ENCODE results near the gene HOXA7.

Gene HOXA7

GRCh38 chr7:27118580-27118979, 37.9 kb downstream of the HOXA7 start:
- Histone ChIP-seq H3K36me3 (ENCODE audit: control insufficient read depth, insufficient read depth, low read length) (no peaks in the 10 kb centered on the region), H3K4me3 (ENCODE audit: extremely low read depth, insufficient read depth, low read length, poor library complexity, severe bottlenecking) (no peak overlapping the region), H3K4me1 (ENCODE audit: control insufficient read depth, insufficient read depth, low read length, poor library complexity, severe bottlenecking) (peaks cover 10% of the 10 kb centered on the region), H3K27ac (ENCODE audit: low read depth, low read length, severe bottlenecking) (no peak overlapping the region), H3K9me3 (ENCODE audit: control insufficient read depth, low read length) (no peaks in the 10 kb centered on the region)
- 11 to 24% methylated on average over 1 to 2 of the region's 3 CpGs for WGBS, 2 experiments (ENCODE audit: insufficient coverage in 2 of 2)

- H3K36me3 ChIP-seq (ENCODE audit: control insufficient read depth, insufficient read depth, low read length): no peaks in the 10 kb centered on the region
- H3K27ac ChIP-seq (ENCODE audit: low read depth, low read length, severe bottlenecking): no peak overlapping the region
- H3K4me1 ChIP-seq (ENCODE audit: control insufficient read depth, insufficient read depth, low read length, poor library complexity, severe bottlenecking): peaks cover 10% of the 10 kb centered on the region
- no peaks in the 10 kb centered on the region for H3K9me3 ChIP-seq (ENCODE audit: control insufficient read depth, low read length)
- no peak overlapping the region for H3K4me3 ChIP-seq (ENCODE audit: extremely low read depth, insufficient read depth, low read length, poor library complexity, severe bottlenecking)
- 0 to 6% methylated on average over 7 to 10 of the region's 19 CpGs for WGBS, 2 experiments (ENCODE audit: insufficient coverage in 2 of 2)
Measured at GRCh38 chr7:27117887-27118491, 38.5 kb downstream of the HOXA7 start.

GRCh38 chr7:27116962-27117886, 39.3 kb downstream of the HOXA7 start:
- Histone ChIP-seq H3K36me3 (ENCODE audit: control insufficient read depth, insufficient read depth, low read length) (no peaks in the 10 kb centered on the region), H3K27ac (ENCODE audit: low read depth, low read length, severe bottlenecking) (no peak overlapping the region), H3K4me3 (ENCODE audit: extremely low read depth, insufficient read depth, low read length, poor library complexity, severe bottlenecking) (no peak overlapping the region), H3K4me1 (ENCODE audit: control insufficient read depth, insufficient read depth, low read length, poor library complexity, severe bottlenecking) (peaks cover 10% of the 10 kb centered on the region), H3K9me3 (ENCODE audit: control insufficient read depth, low read length) (no peaks in the 10 kb centered on the region)
- 9 to 10% methylated on average over 9 to 12 of the region's 12 CpGs for WGBS, 2 experiments (ENCODE audit: insufficient coverage in 2 of 2)

- WGBS, 2 experiments (ENCODE audit: insufficient coverage in 2 of 2): 5% methylated on average over 4 to 11 of the region's 20 CpGs
- H3K36me3 ChIP-seq (ENCODE audit: control insufficient read depth, insufficient read depth, low read length): no peaks in the 10 kb centered on the region
- peaks cover 10% of the 10 kb centered on the region for H3K4me1 ChIP-seq (ENCODE audit: control insufficient read depth, insufficient read depth, low read length, poor library complexity, severe bottlenecking)
- no peaks in the 10 kb centered on the region for H3K9me3 ChIP-seq (ENCODE audit: control insufficient read depth, low read length)
- H3K4me3 ChIP-seq (ENCODE audit: extremely low read depth, insufficient read depth, low read length, poor library complexity, severe bottlenecking): peak overlapping the region; percentile 6
- H3K27ac ChIP-seq (ENCODE audit: low read depth, low read length, severe bottlenecking): no peak overlapping the region
Measured at GRCh38 chr7:27116031-27116961, 40.2 kb downstream of the HOXA7 start.

- 0 to 1% methylated on average over 35 to 36 of the region's 45 CpGs for WGBS, 2 experiments (ENCODE audit: insufficient coverage in 2 of 2)
- peak overlapping the region; percentile 24 for H3K4me3 ChIP-seq (ENCODE audit: extremely low read depth, insufficient read depth, low read length, poor library complexity, severe bottlenecking)
- H3K4me1 ChIP-seq (ENCODE audit: control insufficient read depth, insufficient read depth, low read length, poor library complexity, severe bottlenecking): peaks cover 17% of the 10 kb centered on the region
- H3K36me3 ChIP-seq (ENCODE audit: control insufficient read depth, insufficient read depth, low read length): no peaks in the 10 kb centered on the region
- H3K9me3 ChIP-seq (ENCODE audit: control insufficient read depth, low read length): no peaks in the 10 kb centered on the region
- peak overlapping the region; percentile 71 for H3K27ac ChIP-seq (ENCODE audit: low read depth, low read length, severe bottlenecking)
Measured at GRCh38 chr7:27115221-27116026, 41.1 kb downstream of the HOXA7 start.

- WGBS, 2 experiments (ENCODE audit: insufficient coverage in 2 of 2): 0 to 16% methylated on average over 3 to 4 of the region's 6 CpGs
- peaks cover 19% of the 10 kb centered on the region for H3K4me1 ChIP-seq (ENCODE audit: control insufficient read depth, insufficient read depth, low read length, poor library complexity, severe bottlenecking)
- no peak overlapping the region for H3K4me3 ChIP-seq (ENCODE audit: extremely low read depth, insufficient read depth, low read length, poor library complexity, severe bottlenecking)
- H3K27ac ChIP-seq (ENCODE audit: low read depth, low read length, severe bottlenecking): peak overlapping the region; percentile 71
- no peaks in the 10 kb centered on the region for H3K36me3 ChIP-seq (ENCODE audit: control insufficient read depth, insufficient read depth, low read length)
- H3K9me3 ChIP-seq (ENCODE audit: control insufficient read depth, low read length): no peaks in the 10 kb centered on the region
Measured at GRCh38 chr7:27114881-27115220, 41.6 kb downstream of the HOXA7 start.

GRCh38 chr7:27113991-27114769, 42.3 kb downstream of the HOXA7 start:
- peak overlapping the region; percentile 83 for H3K27ac ChIP-seq (ENCODE audit: low read depth, low read length, severe bottlenecking)
- H3K9me3 ChIP-seq (ENCODE audit: control insufficient read depth, low read length): no peaks in the 10 kb centered on the region
- 0% methylated on average over 4 to 5 of the region's 26 CpGs for WGBS, 2 experiments (ENCODE audit: insufficient coverage in 2 of 2)
- peaks cover 19% of the 10 kb centered on the region for H3K4me1 ChIP-seq (ENCODE audit: control insufficient read depth, insufficient read depth, low read length, poor library complexity, severe bottlenecking)
- H3K4me3 ChIP-seq (ENCODE audit: extremely low read depth, insufficient read depth, low read length, poor library complexity, severe bottlenecking): peak overlapping the region; percentile 12
- H3K36me3 ChIP-seq (ENCODE audit: control insufficient read depth, insufficient read depth, low read length): no peaks in the 10 kb centered on the region

- Histone ChIP-seq H3K4me1 (ENCODE audit: control insufficient read depth, insufficient read depth, low read length, poor library complexity, severe bottlenecking) (peaks cover 19% of the 10 kb centered on the region), H3K9me3 (ENCODE audit: control insufficient read depth, low read length) (no peaks in the 10 kb centered on the region), H3K27ac (ENCODE audit: low read depth, low read length, severe bottlenecking) (peak overlapping the region; percentile 77), H3K4me3 (ENCODE audit: extremely low read depth, insufficient read depth, low read length, poor library complexity, severe bottlenecking) (peak overlapping the region; percentile 27), H3K36me3 (ENCODE audit: control insufficient read depth, insufficient read depth, low read length) (no peaks in the 10 kb centered on the region)
- 0 to 1% methylated on average over 21 to 28 of the region's 57 CpGs for WGBS, 2 experiments (ENCODE audit: insufficient coverage in 2 of 2)
Measured at GRCh38 chr7:27112955-27113949, 43.2 kb downstream of the HOXA7 start.

- WGBS, 2 experiments (ENCODE audit: insufficient coverage in 2 of 2): no CpG with 5 or more reads among the region's 4 CpGs
Measured at GRCh38 chr7:27112361-27112760, 44.1 kb downstream of the HOXA7 start.

More at GRCh38 chr7:27112361-27112760, 44.1 kb downstream of the HOXA7 start:
- H3K4me3 ChIP-seq (ENCODE audit: extremely low read depth, insufficient read depth, low read length, poor library complexity, severe bottlenecking): no peak overlapping the region
- H3K36me3 ChIP-seq (ENCODE audit: control insufficient read depth, insufficient read depth, low read length): no peaks in the 10 kb centered on the region
- no peaks in the 10 kb centered on the region for H3K9me3 ChIP-seq (ENCODE audit: control insufficient read depth, low read length)
- peaks cover 21% of the 10 kb centered on the region for H3K4me1 ChIP-seq (ENCODE audit: control insufficient read depth, insufficient read depth, low read length, poor library complexity, severe bottlenecking)
- H3K27ac ChIP-seq (ENCODE audit: low read depth, low read length, severe bottlenecking): no peak overlapping the region

All from mesodermal cell (in vitro differentiated cells).